ENCODE measurements around the gene JDP2.

- TF ChIP-seq CTCF (IDR thresholded peaks at IDR 0.05), result no peak
- TF ChIP-seq ATF3 (CRISPR knock-in tag; conservative IDR thresholded peaks at IDR 0.05), result no peak
- no peak for TF ChIP-seq TEAD1 (CRISPR knock-in tag; IDR thresholded peaks at IDR 0.05)
- no peak for TF ChIP-seq TCF7 (CRISPR knock-in tag; IDR thresholded peaks at IDR 0.05; ENCODE audit: low read depth)
- no peak for TF ChIP-seq ZNF416 (CRISPR knock-in tag; IDR thresholded peaks at IDR 0.05)
- TF ChIP-seq E2F5 (CRISPR knock-in tag; IDR thresholded peaks at IDR 0.05), result no peak
- no peak for TF ChIP-seq PREB (CRISPR knock-in tag; IDR thresholded peaks at IDR 0.05; ENCODE audit: borderline replicate concordance)
- no peak for TF ChIP-seq USF2 (CRISPR knock-in tag; IDR thresholded peaks at IDR 0.05)
- TF ChIP-seq IRF1 (CRISPR knock-in tag; IDR thresholded peaks at IDR 0.05), result no peak
- TF ChIP-seq OVOL2 (CRISPR knock-in tag; IDR thresholded peaks at IDR 0.05; ENCODE audit: borderline replicate concordance), result no peak
- no peak for TF ChIP-seq ZNF512 (CRISPR knock-in tag; IDR thresholded peaks at IDR 0.05; ENCODE audit: borderline replicate concordance)
- no peak for TF ChIP-seq ETV6 (CRISPR knock-in tag; IDR thresholded peaks at IDR 0.05)
- TF ChIP-seq ZBTB21 (CRISPR knock-in tag; IDR thresholded peaks at IDR 0.05; ENCODE audit: borderline replicate concordance), result no peak
- no peak for TF ChIP-seq PRDM15 (CRISPR knock-in tag; IDR thresholded peaks at IDR 0.05)
Observed at GRCh38 chr14:75432411-75432810, 4.6 kb downstream of the JDP2 start.
